Measurements from ENCODE around the gene GNL1. TPM values are rescaled to one million over a fixed set of nuclear protein-coding genes. Genes with fewer than 3 reads are reported as not detected.

GNL1 gene
- total RNA-seq, 4 donors from 2014 or later, result 13.5 to 34.1 (median 20.7) TPM

DNA sequence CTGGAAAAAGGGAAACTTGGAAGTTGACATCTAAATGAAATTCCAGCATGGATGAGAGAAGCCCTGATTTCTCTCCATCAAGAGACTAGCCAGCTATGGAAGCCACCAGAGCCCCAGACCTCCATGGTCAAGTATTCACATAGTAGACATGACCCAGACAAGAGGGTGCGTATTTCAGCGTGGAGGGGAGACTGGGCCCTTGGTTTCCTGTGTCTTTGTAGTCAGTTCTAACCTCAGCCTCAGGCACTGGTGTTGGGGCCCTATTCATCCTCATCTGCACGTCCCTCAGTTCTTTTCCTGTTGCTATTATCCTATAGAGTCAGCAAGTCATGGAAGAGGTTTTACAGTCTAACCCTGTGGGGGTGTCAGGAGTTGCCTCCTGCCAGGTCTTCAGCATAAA lies 12.5 kb downstream of the GNL1 start:
- Histone ChIP-seq H3K9me3 (no peaks in the 10 kb centered on the region), H3K4me1 (peaks cover 0 to 10% (median 6%) of the 10 kb centered on the region in 4 donors), H3K36me3 (peaks cover 0 to 12% (median 4%) of the 10 kb centered on the region in 4 donors), H3K27me3 (no peaks in the 10 kb centered on the region), H3K4me3 (no peak overlapping the region), H3K27ac (no peak overlapping the region)
- intact Hi-C loops (cut with DNase I; ENCODE audit: low total_unique reads), result no loop called here
- TF ChIP-seq EP300 (IDR thresholded peaks at IDR 0.05; ENCODE audit: low read depth) (no peak), POLR2A (IDR thresholded peaks at IDR 0.05) (no peak), POLR2AphosphoS5 (IDR thresholded peaks at IDR 0.05) (no peak)
- in situ Hi-C loops (cut with MboI; ENCODE audit: low pct_ligation_motif_present in 1 of 4, low pct_unique_long_range_greater_than_20kb in 1 of 4, low sequenced_read_pairs in 3 of 4), result no loop called here
- no peak for DNase-seq
- WGBS, 2 donors (ENCODE audit: low coverage in 1 of 2), result 75 to 89% methylated on average over 3 of the region's 3 CpGs

DNA sequence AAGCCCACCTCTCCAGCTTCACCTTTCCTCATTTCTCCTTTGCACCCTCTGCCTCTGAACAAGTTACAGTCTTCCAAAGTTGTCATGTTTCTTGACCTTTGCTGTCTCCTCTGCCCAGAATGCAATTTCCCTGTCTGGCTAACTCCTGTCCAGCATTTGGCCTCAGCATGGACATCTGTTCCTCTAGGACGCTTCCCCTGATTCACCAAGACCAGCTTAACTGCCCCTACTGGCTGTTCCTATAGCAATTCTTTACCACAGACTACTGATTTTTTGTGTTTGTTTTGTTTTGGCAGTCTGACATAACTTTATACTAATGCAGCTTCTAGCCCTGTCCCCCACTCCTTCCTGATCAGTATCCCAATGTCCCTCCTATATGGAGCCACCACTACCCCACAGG lies 13.4 kb downstream of the GNL1 start:
- WGBS, 2 donors (ENCODE audit: low coverage in 1 of 2), result 83 to 100% methylated on average over 1 of the region's 1 CpG
- in situ Hi-C loops (cut with MboI; ENCODE audit: low pct_ligation_motif_present in 1 of 4, low pct_unique_long_range_greater_than_20kb in 1 of 4, low sequenced_read_pairs in 3 of 4), result no loop called here
- Histone ChIP-seq H3K27me3 (no peaks in the 10 kb centered on the region), H3K4me1 (peaks cover 0 to 10% (median 6%) of the 10 kb centered on the region in 4 donors), H3K36me3 (peaks cover 0 to 12% (median 4%) of the 10 kb centered on the region in 4 donors), H3K4me3 (no peak overlapping the region), H3K9me3 (no peaks in the 10 kb centered on the region), H3K27ac (peak overlapping the region in 1 of 4 donors; percentile 5)
- no peak for DNase-seq
- intact Hi-C loops (cut with DNase I; ENCODE audit: low total_unique reads), result no loop called here
- TF ChIP-seq POLR2A (IDR thresholded peaks at IDR 0.05) (no peak), POLR2AphosphoS5 (IDR thresholded peaks at IDR 0.05) (no peak), EP300 (IDR thresholded peaks at IDR 0.05; ENCODE audit: low read depth) (no peak)

DNA sequence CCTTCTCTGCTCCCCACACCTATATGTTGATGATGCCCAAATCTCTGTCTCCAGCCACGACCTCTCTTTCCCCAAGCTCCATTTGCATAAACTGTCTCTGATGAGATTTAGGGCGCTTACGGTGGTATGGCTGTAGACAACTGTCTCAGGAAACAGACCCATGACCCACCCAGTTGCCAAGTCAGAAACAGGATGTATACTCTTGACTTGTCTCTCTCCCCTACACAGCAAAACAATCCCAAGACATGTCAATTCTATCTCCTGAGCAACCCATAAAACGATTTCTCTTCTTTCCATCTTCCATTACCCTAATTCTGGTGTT lies 13.9 kb downstream of the GNL1 start:
- WGBS, 2 donors (ENCODE audit: low coverage in 1 of 2), result 8 to 15% methylated on average over 4 of the region's 4 CpGs
- intact Hi-C loops (cut with DNase I; ENCODE audit: low total_unique reads) (no loop called here), in situ Hi-C loops (cut with MboI; ENCODE audit: low pct_ligation_motif_present in 1 of 4, low pct_unique_long_range_greater_than_20kb in 1 of 4, low sequenced_read_pairs in 3 of 4) (no loop called here)
- no peaks in the 10 kb centered on the region for H3K9me3 ChIP-seq
- H3K27me3 ChIP-seq, result no peaks in the 10 kb centered on the region
- H3K4me1 ChIP-seq, result peaks cover 0 to 10% (median 6%) of the 10 kb centered on the region in 4 donors
- TF ChIP-seq POLR2AphosphoS5 (IDR thresholded peaks at IDR 0.05) (no peak), POLR2A (IDR thresholded peaks at IDR 0.05) (no peak), EP300 (IDR thresholded peaks at IDR 0.05; ENCODE audit: low read depth) (no peak)
- TF ChIP-seq, protein P1, sequence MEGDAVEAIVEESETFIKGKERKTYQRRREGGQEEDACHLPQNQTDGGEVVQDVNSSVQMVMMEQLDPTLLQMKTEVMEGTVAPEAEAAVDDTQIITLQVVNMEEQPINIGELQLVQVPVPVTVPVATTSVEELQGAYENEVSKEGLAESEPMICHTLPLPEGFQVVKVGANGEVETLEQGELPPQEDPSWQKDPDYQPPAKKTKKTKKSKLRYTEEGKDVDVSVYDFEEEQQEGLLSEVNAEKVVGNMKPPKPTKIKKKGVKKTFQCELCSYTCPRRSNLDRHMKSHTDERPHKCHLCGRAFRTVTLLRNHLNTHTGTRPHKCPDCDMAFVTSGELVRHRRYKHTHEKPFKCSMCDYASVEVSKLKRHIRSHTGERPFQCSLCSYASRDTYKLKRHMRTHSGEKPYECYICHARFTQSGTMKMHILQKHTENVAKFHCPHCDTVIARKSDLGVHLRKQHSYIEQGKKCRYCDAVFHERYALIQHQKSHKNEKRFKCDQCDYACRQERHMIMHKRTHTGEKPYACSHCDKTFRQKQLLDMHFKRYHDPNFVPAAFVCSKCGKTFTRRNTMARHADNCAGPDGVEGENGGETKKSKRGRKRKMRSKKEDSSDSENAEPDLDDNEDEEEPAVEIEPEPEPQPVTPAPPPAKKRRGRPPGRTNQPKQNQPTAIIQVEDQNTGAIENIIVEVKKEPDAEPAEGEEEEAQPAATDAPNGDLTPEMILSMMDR (IDR thresholded peaks at IDR 0.05), result no peak
- peak overlapping the region in 1 of 4 donors; percentile 38 for H3K4me3 ChIP-seq
- no peak for DNase-seq
- peaks cover 0 to 12% (median 4%) of the 10 kb centered on the region in 4 donors for H3K36me3 ChIP-seq
- H3K27ac ChIP-seq, result peak overlapping the region in 3 of 4 donors; percentile 4 to 35 (median 5)

DNA sequence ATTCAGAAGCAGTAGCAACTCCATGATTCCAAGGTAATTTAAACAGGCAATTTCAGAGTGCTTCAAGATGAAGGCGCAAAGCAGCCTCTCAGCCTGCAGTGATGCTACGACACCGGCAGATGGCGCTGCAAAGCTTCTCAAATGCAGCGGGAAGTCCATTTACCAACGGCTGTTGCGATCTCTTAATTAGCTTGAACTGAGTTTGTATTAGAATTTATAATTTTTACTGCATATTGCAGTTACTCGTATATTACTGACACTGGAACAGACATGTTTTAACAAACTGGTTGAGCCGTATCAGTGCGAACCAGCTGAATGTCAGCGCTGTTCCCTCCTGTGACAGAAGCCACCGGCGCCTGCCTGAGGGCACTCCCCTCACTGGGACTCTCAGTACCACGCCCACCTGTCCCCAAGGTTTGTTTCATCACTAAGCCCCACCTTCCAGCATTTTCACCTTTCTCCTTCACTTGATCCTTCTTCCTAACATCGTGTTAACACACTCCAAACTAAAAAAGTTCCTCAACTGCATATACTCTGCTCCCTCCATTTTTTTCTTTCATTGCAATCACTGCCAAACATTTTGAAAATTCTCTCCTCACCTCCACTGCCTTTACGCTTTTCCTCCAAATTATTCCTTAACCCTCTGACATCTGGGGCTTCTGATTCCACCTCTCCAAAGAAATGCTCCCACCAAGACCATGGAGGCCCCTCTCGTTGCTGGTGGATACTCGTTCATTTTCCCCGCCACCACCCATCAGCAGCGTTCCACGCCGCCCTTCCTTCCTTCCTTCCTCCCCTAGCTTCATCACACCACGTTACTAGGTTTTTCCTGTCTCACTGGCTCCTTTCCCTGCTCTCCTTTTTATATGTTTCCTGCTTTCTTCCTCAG lies 14.5 kb downstream of the GNL1 start:
- H3K27ac ChIP-seq, result peak overlapping the region in 3 of 4 donors; percentile 27 to 35 (median 34)
- peaks cover 0 to 6% (median 1%) of the 10 kb centered on the region in 4 donors for H3K36me3 ChIP-seq
- intact Hi-C loops (cut with DNase I; ENCODE audit: low total_unique reads), result no loop called here
- no peaks in the 10 kb centered on the region for H3K9me3 ChIP-seq
- peak overlapping the region in 3 of 4 donors; percentile 10 to 38 (median 22) for H3K4me3 ChIP-seq
- peak; percentile 82 for DNase-seq
- TF ChIP-seq POLR2AphosphoS5 (IDR thresholded peaks at IDR 0.05) (peak in 1 of 3 donors; percentile 27), EP300 (IDR thresholded peaks at IDR 0.05; ENCODE audit: low read depth) (no peak)
- TF ChIP-seq, protein P1 (IDR thresholded peaks at IDR 0.05), result peak; percentile 94 to 98 (median 97)
- WGBS, 2 donors (ENCODE audit: low coverage in 1 of 2), result 12 to 16% methylated on average over 18 to 23 of the region's 23 CpGs
- no peaks in the 10 kb centered on the region for H3K27me3 ChIP-seq
- peaks cover 0 to 10% (median 6%) of the 10 kb centered on the region in 4 donors for H3K4me1 ChIP-seq
- in situ Hi-C loops (cut with MboI; ENCODE audit: low pct_ligation_motif_present in 1 of 4, low pct_unique_long_range_greater_than_20kb in 1 of 4, low sequenced_read_pairs in 3 of 4), result no loop called here

DNA sequence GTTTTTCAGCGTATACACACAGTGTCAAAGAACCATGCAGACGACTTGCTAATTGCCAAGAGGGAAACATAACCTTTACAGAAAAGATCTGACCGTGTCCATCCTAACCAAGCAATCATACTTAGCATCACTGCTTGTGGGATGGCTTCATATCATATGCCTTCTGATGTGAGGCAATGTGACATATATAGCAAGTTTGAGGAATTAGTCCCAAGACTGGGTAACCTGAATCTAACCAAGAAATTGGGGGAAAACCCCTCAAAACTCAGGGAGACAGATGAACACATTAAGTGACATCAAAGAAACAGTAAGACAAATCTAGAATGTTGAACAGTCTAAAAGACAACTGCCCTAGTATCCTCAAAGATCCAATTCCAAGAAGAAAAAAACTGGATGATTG lies 18.4 kb downstream of the GNL1 start:
- Histone ChIP-seq H3K36me3 (no peaks in the 10 kb centered on the region), H3K4me1 (peaks cover 0 to 8% (median 6%) of the 10 kb centered on the region in 4 donors), H3K4me3 (no peak overlapping the region), H3K27me3 (no peaks in the 10 kb centered on the region), H3K9me3 (no peaks in the 10 kb centered on the region), H3K27ac (no peak overlapping the region)
- intact Hi-C loops (cut with DNase I; ENCODE audit: low total_unique reads), result no loop called here
- WGBS, 2 donors (ENCODE audit: low coverage in 1 of 2), result 68 to 91% methylated on average over 3 of the region's 3 CpGs
- no peak for DNase-seq
- in situ Hi-C loops (cut with MboI; ENCODE audit: low pct_ligation_motif_present in 1 of 4, low pct_unique_long_range_greater_than_20kb in 1 of 4, low sequenced_read_pairs in 3 of 4), result loop anchor here in 2 of 4 donors (5.0 kb wide), 1 partner anchor 56 kb away; no protein-coding TSS in a partner anchor
- TF ChIP-seq, protein P1 (IDR thresholded peaks at IDR 0.05), result no peak
- TF ChIP-seq EP300 (IDR thresholded peaks at IDR 0.05; ENCODE audit: low read depth) (no peak), POLR2AphosphoS5 (IDR thresholded peaks at IDR 0.05) (no peak), POLR2A (IDR thresholded peaks at IDR 0.05) (no peak)
